ENCODE measurements around the gene MUC15. TPM values are rescaled to one million over a fixed set of nuclear protein-coding genes. Genes with fewer than 3 reads are reported as not detected.

The MUC15 gene
- total and polyA plus RNA-seq, 2 of the 8 experiments (the other 6 are each of a cell fraction or from before 2014, with no cell fraction given): not detected

- Histone ChIP-seq H3K9me3 (ENCODE audit: insufficient read depth in 2 of 2, low read depth in 1 of 2, low read length in 1 of 2) (no peaks in the 10 kb centered on the region), H3K79me2 (ENCODE audit: control insufficient read depth in 1 of 2, insufficient read depth in 2 of 2, low read length in 2 of 2) (no peaks in the 10 kb centered on the region), H3K23me2 (ENCODE audit: low read depth, low read length) (no peaks in the 10 kb centered on the region), H3K36me3 (ENCODE audit: control insufficient read depth in 2 of 4, insufficient read depth in 4 of 4, low read length in 3 of 4) (no peaks in the 10 kb centered on the region), H3K23ac (ENCODE audit: insufficient read length) (no peak overlapping the region), H4K20me1 (replicated peaks in 1 of 2; ENCODE audit: control insufficient read depth in 1 of 2, insufficient read depth in 2 of 2, low read length in 2 of 2) (no peaks in the 10 kb centered on the region), H2BK15ac (ENCODE audit: low read length) (no peak overlapping the region), H2AK5ac (ENCODE audit: low read depth, low read length) (no peak overlapping the region), H2AFZ (ENCODE audit: low read length) (no peak overlapping the region), H3K27ac (ENCODE audit: low read depth, low read length) (no peak overlapping the region), H2BK120ac (replicated peaks; ENCODE audit: low read depth, low read length) (no peak overlapping the region), H3K14ac (ENCODE audit: insufficient read length) (no peak overlapping the region), H3K18ac (ENCODE audit: extremely low read depth, low read length) (no peak overlapping the region), H2BK20ac (ENCODE audit: low read length) (no peak overlapping the region), H3K4ac (replicated peaks; ENCODE audit: insufficient read length, low read depth, low read length) (no peak overlapping the region), H2BK5ac (ENCODE audit: low read depth, low read length) (no peak overlapping the region), H3K27me3 (replicated peaks in 1 of 4; ENCODE audit: control insufficient read depth in 3 of 4, extremely low read depth in 1 of 4, insufficient read depth in 3 of 4, low read length in 3 of 4) (no peaks in the 10 kb centered on the region), H3K4me3 (ENCODE audit: extremely low read depth in 1 of 4, insufficient read depth in 2 of 4, low read depth in 3 of 4, low read length in 4 of 4) (no peak overlapping the region), H3K79me1 (ENCODE audit: low read depth, low read length) (no peaks in the 10 kb centered on the region), H3K4me1 (replicated peaks in 1 of 4; ENCODE audit: control insufficient read depth in 3 of 4, insufficient read depth in 4 of 4, low read length in 3 of 4) (no peaks in the 10 kb centered on the region), H4K91ac (replicated peaks; ENCODE audit: insufficient read length, low read length) (no peak overlapping the region), H3K56ac (replicated peaks; ENCODE audit: insufficient read length, low read depth, low read length) (no peak overlapping the region), H4K8ac (ENCODE audit: extremely low read depth, insufficient read depth, low read length) (no peak overlapping the region), H4K5ac (ENCODE audit: insufficient read length, low read depth, low read length) (no peak overlapping the region), H2BK12ac (ENCODE audit: low read depth, low read length) (no peak overlapping the region), H3K4me2 (ENCODE audit: insufficient read depth in 1 of 2, low read depth in 2 of 2, low read length in 2 of 2) (no peak overlapping the region), H3K9ac (replicated peaks in 1 of 4; ENCODE audit: extremely low read depth in 1 of 4, low read depth in 3 of 4, low read length in 3 of 4) (no peak overlapping the region)
- no peak for TF ChIP-seq E2F6 (IDR thresholded peaks at IDR 0.05)
- no peak for TF ChIP-seq PHF8 (conservative IDR thresholded peaks at IDR 0.05; ENCODE audit: low read depth, low read length)
- no peak for TF ChIP-seq ATF3 (IDR thresholded peaks at IDR 0.05; ENCODE audit: insufficient read depth, low read depth, low read length)
- no peak for TF ChIP-seq RFX5 (IDR thresholded peaks at IDR 0.05; ENCODE audit: borderline replicate concordance, low read depth, low read length)
- no peak for TF ChIP-seq BACH1 (IDR thresholded peaks at IDR 0.05; ENCODE audit: low read length)
- TF ChIP-seq SP2 (IDR thresholded peaks at IDR 0.05; ENCODE audit: low read length): no peak
- no peak for TF ChIP-seq SRF (IDR thresholded peaks at IDR 0.05; ENCODE audit: low read depth, low read length)
- TF ChIP-seq CBX5 (IDR thresholded peaks at IDR 0.05; ENCODE audit: low read depth, low read length): no peak
- TF ChIP-seq BRCA1 (IDR thresholded peaks at IDR 0.05; ENCODE audit: low read depth, low read length): no peak
- FAIRE-seq (no peak), DNase-seq (ENCODE audit: low read depth in 1 of 2, low spot score in 2 of 2) (no peak)
- ChIA-PET POLR2A (ENCODE audit: partially characterized antibody) (no interaction called here), CTCF (ENCODE audit: partially characterized antibody) (interaction anchor here (4.0 kb wide), 1 partner anchor 26 kb away, joined by 23 read pairs; no protein-coding TSS in a partner anchor)
- WGBS, 2 experiments (ENCODE audit: extremely low coverage in 1 of 2, insufficient coverage in 1 of 2, insufficient read length in 1 of 2, insufficient replicate concordance in 2 of 2, low coverage in 1 of 2, low lambda C conversion rate in 2 of 2, missing lambda C conversion rate in 1 of 2): 97% methylated on average over 1 of the region's 1 CpG; no CpG with 5 or more reads in 1 of the 2 experiments
These were observed 22.0 kb downstream of the MUC15 start for GRCh38 chr11:26550022-26550421.
